G401.6 (cell line): ENCODE data around the gene MSI2.
"Not testable (repeated sequence)": the region's sequence is repeated elsewhere in the genome, so short reads cannot be mapped to it uniquely, and the experiment has no call there.

Experiments used
- FAIRE-seq: peaks from 2 replicates; lab custom pipeline; 2012; peaks lifted over from hg19 to GRCh38; lab: Jason Lieb, UNC

MSI2 gene

DNA sequence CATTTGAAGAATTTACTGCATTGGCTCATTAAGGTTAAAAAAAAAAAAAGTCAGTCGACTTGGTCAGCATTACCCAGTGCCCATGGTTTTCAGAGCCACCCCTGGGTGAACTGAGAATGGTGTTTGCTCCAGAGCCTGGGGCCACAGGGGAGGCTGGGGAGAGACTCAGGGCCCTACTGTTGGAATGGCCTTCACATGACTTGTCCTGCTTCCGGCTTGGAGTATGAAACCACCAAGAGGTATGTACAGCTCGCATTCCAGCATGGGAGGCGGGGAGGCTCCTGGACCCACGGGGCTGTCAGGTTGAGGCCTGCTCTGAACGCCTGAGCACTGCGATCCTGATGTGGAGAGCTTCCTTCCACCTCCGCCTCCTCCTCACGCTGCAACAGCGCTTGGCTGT lies 36.8 kb downstream of the MSI2 start:
- no peak for FAIRE-seq

DNA sequence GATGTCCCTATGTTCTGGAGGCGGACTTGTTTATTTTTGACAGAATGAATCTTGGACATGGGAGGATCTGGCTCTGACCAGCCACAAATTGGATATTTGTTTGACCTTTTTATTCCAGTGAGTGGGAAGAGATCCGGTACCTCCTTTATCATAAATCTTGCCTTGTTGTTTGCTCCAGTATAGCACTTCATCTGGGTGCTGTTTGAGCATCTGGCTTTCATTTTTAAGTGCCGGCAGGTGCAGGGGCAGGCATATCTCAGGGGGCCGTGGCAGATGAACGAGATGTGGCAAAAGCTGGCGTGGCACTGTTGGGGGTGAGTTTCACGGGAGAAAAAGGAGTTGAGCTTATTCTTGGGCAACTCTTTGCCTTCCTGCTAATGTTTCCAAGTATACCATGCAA lies 37.8 kb downstream of the MSI2 start:
- no peak for FAIRE-seq

DNA sequence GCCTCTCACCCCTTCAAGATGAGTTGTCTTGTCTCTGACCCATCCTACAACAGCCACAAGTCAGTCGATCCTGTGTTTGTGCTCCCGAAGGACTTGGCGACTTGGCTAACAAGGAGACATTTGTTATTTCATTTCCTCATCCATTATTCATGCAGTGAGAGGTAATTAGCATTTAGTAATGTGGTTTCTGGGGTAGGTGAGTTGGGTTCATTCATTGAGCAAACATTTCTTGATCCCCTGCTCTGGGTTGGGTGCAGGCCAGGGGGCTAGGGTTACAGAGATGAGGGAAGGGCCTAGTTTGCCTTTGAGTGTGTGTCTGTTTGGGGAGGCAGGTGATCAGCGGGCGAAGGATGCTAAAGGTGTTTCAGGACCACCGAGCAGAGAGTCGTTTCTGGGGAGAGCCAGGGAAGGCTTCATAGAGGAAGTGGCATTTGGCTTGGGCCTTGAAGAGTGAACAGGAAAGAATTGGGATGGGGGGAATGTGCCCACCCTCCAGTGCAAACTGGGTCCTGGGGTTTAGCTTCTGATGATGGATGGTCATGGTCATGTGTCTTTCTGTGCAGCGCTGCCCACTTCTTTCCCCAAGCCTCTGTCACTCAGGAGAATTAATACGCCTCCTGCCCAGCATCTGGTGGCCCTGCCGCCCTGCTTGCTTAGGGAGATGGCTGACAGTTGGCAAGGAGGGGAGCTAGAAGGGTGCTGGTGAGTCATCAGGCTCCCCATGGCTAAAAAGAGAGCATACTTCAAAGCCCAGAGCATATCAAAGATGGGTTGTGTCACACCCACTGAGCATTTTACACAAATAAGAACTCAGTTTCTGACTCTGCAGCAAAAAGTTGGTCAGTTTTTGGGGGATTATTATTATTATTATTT lies 38.5 kb downstream of the MSI2 start:
- no peak for FAIRE-seq

DNA sequence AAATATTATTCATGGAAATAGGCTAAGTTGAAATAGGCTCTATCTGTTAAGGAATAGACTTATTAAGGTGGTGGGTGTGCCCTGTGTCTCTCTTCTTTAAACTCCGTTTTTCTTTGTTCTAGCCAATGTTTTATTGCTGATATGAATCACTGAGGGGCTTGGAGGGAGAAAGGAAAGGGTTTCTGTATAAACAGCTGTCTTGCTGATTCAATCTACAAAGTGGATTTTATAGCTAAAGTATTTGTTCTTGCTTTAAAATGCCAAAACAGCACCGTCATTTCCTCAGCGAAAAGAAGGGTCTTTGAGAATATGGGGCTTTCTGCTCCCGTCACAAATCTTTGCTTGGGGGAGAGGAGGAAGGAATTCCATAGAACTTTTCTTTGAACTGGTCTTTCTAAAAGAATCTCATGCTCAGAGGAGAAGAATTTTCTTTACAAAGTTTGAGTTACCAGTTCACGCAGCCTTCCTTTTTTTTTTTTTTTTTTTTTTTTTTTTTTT lies 39.3 kb downstream of the MSI2 start:
- FAIRE-seq, result no peak

DNA sequence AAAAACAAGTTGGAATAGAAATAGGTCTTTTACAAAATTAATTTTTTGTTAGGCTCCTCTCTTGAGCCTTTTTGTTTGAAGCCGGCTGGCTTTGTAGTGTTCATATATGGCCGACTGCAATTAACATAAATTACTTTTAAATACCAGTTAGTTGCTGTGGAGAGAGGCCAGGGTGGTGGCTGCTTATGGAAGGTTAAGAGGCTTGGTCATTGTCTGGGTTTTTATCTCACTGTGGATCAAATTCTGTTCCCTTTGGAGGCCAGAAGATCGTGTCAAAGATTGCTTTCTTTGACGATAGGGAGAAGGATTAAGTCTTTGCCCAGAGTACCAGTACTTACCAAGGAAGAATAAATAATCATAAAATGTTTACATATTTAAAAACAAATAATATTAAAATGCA lies 39.9 kb downstream of the MSI2 start:
- no peak for FAIRE-seq

DNA sequence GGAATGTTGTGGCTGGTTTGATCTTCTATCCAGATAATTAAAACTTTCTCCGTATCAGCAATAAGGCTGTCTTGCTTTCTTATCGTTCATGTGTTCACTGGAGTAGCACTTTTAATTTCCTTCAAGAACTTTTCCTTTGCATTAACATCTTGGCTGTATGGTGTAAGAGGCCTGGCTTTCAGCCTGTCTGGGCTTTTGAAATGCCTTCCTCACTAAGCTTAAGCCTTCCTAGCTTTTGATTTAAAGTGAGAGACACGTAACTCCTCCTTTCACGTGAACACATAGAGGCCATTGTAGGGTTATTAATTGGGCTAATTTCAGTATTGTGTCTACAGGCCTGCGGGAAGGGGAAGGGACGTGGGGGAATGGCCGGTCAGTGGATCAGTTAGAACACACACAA lies 42.9 kb downstream of the MSI2 start:
- FAIRE-seq, result no peak

DNA sequence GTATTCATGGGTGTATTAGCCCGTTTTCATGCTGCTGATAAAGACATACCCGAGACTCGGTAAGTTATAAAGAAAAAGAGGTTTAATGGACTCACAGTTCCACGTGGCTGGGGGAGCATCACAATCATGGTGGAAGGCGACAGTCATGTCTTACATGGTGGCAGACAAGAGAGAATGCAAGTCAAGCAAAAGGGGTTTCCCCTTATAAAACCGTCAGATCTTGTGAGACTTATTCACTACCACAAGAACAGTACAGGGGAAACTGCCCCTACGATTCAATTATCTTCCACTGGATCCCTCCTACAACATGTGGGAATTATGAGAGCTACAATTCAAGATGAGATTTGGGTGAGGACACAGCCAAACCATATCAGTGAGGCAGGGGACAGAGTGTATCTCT lies 44.3 kb downstream of the MSI2 start:
- FAIRE-seq, result not testable (repeated sequence)

DNA sequence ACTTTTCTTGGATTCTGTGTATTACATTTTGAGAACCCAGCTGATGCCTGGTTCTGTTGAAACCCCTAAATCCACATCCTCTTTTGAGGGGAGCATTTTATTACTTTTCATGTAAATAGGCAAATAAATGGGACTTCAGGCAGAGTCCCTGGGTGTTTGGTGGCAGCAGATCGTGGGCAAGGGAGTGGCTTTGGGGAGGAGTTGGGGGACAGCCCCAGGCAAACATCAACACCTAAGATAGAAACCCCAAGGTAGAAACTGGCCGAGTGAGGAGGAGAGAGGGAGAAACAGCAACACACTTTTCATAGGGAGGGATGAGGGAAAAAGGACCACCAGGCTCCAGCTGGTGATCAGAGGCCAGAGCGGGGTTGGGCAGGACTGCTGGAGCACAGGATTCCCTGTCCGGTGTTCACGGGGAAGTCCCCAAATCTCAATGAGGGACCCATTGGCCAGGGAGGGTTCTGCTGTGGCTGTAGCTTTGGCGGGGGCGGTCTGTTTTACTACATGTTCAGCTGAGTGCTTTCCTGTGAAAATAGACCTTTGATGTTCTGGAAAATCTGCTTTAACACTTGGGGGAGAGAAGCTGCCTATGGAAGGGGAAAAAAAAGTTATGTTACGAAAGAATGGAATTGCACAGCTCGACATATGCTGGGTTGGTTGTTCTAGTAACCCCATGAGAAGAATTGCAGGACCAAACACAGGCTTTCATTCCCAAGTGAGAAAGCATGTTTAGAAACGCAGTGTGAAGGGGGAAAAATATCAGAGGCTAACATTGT lies 46.6 kb downstream of the MSI2 start:
- no peak for FAIRE-seq

DNA sequence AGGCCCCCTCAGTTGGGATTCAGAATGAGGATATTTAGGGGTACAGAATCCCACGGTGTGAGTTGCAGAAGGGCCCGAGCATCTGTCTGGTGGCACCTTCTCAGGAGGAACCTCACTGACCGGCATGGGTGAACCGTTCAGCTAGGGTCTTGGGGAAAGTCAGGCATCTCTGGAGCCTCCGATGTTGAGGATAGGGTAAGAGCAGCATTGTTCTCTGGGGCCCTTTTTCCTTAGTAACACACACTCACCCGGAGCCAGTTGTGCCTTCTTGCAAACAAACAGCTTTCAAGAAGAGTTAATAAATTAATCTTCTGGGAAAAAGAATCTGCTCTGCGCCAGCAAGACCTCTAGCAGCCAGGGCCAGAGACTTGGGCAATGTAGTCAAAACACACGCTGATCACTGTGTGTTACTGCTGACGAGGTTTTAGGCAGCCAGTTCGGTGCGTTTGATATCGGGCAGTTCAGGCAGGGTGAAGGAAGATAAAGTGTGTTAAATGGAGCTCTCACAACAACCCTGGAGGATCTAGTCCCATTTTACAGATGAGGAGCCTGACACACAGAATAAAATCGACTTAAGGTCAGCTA lies 48.9 kb downstream of the MSI2 start:
- no peak for FAIRE-seq

DNA sequence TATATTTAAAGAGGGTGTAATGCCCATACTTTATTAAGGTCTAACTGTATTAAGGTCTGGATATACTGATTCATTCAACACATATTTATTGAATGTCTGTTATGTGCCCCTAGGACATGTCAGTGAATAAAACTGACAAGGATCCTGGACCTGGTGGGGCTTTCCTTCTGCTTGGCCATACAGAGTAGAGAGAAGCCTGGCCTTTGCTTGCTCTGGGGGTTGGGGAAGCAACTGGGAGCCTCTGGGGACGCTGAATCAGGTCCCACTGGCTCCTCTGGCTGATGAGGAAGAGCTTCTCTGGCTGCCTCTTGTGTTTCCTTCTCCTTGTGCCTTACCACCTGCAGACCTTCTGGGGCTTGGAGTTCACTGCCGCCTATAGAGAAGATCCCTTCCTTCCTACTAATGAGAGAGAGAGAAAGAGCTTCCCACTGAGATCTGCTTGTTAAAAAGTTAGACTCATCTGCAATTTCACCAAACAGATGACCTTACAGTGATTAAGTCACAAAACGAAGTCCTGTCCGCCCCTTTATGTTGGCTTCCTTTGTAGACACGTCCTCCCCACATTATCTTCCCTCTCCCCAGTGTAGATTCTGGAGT lies 49.7 kb downstream of the MSI2 start:
- FAIRE-seq, result no peak

DNA sequence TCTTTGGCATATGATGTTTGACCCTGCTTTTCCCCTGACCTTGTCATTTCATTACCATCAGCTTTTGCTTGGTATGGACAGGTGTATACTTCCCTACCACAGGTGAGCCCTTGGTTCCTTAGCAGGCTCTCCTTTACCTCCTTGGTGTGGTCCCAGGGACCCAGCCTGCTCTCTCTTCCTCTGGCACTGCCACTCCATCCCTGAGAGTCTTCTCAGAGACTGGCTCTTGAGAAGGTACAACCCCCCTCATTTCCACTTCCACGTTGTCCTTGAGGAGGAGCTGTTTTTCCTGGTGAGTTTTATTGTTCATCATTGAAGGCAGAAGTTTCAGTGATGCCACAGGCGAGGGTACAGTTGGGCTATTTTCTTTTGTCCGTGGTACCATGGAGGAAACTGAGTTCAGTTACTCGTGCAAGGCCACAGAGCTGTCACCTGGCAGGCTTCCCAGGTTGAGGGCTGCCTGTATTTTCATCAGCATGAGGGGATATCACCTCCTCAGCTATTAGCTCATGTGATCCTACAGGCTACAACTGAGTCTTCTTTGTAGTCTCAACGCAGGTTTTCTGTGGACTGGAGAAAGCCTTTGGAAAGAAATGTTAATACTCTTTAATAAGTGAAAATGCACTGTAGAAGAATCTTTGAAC lies 52.3 kb downstream of the MSI2 start:
- no peak for FAIRE-seq

DNA sequence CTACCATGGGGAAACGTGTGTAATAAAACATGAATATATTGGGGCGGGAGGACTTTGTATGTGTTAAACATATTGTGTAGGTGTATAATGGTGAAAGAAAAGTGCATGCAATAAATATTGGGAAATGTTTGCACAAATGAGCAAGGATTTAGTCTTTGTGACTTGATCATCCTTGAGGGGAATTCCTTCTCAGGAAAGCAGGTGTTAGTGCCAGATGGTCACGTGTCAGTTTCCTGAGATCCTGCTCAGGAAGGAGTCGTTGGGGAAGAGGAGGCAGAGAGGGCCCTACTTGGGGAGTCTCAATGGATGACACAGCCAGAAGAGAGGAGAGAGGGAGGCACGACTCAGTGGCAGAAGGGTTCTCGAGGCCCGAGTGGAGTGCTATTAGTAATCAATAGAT lies 53.2 kb downstream of the MSI2 start:
- FAIRE-seq, result no peak

DNA sequence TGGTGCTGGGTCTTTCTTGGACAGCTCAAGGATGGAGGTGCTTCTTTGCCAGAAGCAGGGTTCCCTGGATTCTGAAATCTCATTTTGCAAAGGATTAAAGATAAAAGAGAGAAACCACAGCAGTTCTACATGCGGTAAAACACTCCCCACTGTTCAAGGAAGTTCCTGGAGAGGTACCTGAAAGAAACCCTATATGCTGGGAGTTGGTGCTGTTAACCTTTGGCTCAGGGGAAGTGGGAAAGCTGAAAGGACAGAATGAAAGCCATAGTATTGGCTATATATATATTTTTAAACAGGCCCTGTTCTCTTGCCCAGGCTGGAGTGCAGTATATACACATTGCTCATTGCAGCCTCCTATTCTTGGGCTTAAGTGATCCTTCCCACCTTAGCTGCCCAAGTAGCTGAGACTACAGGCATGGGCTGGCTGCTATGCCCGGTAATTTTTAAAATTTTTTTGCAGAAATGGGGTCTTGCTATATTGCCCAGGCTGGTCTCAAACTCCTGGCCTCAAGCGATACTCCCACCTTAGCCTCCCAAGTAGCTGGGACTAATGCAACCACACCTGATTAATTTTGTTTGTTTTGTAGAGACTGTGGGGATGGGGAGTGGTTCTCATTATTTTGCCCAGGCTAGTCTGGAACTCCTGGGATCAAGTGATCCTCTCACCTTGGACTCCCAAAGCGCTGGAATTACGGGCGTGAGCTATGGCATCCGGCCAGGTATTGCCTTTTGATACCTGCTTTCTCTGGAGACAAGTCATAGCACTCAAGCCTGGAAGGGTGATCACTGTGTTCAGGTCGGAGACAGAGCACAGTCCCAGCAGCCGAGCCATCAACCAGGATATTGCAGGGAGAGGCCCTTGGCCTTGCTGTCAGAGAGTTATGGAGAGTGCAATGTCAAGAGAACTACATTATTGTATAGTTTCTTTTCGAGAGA lies 55.2 kb downstream of the MSI2 start:
- FAIRE-seq, result no peak

DNA sequence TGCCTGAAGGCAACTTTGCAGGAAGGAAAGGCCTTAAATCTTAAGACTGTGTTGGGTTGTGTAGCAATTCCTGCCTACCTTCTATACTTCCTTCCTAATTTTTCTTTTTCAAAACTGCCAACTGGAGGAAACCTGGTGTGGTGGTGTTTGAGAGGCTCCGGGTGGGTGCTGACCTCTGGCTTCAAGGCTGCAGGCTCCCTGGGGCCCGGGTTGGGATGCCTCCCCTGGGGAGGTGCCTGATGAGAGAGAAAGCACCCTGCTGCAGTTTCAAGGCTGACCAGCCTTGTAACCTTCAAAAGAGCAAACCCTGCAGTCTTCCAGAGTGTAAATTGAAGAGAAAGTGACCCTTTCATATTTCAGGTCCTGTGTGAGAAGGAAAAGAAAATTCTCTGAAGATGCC lies 55.9 kb downstream of the MSI2 start:
- FAIRE-seq, result no peak

DNA sequence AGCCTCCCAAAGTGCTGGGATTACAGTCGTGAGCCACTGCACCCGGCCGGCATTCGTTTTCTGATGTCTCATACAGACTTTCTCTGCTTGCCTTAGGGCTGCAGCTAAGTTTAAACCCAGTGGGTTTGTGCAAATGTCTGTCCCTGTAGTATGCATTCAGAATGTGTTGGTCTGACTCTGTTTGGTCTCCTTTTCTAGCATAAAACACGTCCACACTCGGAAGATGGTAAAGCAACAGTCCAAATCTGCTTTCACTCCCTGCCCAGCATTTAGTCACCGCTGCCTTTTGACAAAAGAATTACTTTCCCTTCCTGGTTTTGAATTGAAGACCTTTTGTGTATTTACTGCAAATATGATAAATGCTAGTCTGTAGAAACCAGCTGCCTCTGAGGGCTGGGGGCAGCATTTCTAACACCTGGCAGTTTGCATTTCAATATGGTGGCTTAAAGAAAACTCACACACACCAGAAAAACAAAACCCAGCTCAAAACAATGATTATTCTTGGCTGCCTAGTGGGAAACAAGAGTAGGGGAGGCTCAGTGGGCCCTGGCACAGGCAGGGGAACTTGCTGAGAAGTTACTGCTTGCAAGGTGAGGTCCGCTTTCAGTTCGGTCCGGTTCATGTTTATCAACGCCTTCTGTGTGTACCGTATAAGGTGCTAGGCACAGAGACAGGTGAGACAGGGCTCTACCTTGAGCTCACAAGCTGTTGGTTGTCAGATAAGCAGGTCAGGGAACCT lies 56.9 kb downstream of the MSI2 start:
- FAIRE-seq, result no peak

DNA sequence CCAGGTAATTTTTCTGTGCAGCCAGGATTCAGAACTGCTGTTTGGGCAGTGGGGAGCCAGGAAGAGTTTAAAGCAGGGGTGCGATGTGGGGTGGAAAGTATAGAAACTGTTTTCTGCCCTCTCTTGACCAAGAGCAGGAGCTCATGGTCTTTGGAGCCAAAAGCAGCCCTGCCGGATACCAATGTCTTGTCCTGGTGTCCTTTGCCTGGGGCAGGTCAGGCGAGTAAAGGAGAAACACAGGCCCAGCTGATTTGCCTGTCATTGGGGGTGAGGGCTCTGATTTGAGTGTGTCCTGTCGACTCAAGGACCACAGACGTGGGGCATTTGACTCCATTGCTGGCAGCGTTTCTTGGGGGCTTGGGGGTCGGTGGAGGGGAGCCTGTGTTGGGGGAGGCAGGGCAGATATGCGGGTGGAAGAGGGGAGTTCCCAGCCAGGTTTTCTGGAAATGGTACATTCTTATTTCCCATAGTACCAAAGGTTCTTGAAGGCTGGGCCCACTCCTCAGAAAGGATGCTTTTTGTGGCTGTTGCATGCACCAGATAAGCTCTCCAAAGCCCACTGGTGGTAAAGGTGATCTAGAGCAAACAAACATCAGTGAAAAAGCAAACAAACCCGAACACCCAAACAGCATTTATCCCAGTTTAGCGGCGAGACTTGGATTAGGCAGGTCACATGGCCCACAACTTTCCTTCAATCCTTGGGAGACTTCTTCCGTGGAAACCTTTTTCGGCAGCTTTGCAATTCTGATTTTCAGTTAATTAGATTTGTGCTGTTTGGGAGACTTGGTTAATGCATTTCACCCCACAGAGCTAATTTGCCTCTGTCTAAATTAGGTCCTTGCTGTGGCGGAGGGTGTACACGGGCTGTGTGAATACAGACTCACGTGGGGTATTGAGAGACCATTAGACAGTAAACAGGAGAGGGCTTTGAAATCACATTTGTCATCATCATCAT lies 59.0 kb downstream of the MSI2 start:
- FAIRE-seq, result no peak

DNA sequence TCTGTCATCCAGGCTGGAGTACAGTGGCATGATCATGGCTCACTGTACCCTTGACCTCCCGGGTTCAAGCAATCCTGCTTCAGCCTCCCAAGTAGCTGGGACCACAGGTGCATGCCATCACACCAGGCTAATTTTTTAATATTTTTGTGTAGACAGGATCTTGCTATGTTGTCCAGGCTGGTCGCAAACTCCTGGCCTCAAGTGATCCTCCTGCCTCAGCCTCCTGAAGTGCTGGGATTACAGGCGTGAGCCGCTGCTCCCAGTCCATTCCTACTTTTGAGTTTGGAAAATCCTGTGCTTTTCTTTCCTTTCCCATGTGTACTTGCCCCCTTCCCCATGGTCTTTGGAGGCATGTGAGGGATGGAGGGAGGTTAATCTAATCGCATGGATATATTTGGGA lies 60.0 kb downstream of the MSI2 start:
- no peak for FAIRE-seq

DNA sequence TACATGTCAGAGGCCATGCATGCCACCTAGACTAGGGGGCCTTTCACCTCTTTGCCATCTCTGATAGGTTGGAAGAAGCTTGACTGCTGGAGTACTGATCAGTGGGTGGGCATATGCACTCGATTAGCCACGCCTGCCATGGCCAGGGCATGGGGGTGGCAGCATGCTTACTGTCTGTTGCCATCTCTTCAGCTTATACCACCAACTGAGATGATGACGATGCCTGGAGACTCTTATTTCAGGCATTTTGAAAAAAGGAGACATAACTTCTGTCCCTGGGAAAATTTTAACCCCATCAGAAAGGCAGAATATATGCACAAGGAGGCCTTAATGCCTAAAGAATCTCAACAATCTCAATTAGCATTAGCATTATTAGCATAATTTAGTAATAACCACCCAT lies 60.8 kb downstream of the MSI2 start:
- FAIRE-seq, result no peak

DNA sequence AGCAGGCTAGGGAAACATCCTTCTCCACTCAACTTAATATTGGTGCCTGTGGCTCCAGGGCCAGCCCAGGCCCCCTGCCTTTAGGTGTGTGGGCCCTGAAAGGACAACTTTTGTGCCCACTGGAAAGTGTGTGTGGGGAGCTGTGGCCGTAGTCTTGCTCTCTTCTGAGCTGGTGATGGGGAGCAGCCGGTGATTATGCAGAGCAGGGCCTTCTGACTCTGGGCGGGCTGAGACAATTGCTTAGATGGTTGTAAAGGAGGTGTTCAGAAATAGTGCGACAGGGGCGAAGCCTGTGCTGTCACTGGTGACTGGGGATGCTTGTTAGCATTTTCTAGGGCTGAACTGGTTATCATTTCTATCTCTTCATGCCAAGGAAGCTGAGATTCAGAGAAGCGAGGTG lies 62.6 kb downstream of the MSI2 start:
- FAIRE-seq, result no peak
